Mesenteric fat pad (tissue), 1 donor: ENCODE results near the gene SNTB2. TPM values are rescaled to one million over a fixed set of nuclear protein-coding genes. Genes with fewer than 3 reads are reported as not detected.
A peak's percentile ranks its signal among the peaks of the same experiment; 100 is the strongest.
"Not testable (repeated sequence)": the region's sequence is repeated elsewhere in the genome, so short reads cannot be mapped to it uniquely, and the experiment has no call there.

Experiments
- DNase-seq: peaks from one replicate; pipeline ENCODE4 v3.0.0-alpha.2; 2020; ENCODE audit warnings: low spot score
- long read RNA-seq: library from polyadenylated mRNA; unstranded; transcript quantifications from one replicate; pipeline ENCODE4 v2.0.0, GENCODE V29; 2020
- total RNA-seq: library from RNA; stranded (reverse); fragmentation: NEBNext Ultra II Directional; extraction: Animal tissue kit (Norgen Biotek cat#: 25700); gene quantifications from one replicate; pipeline ENCODE4 v1.2.1, GENCODE V29; 2021
- donor health status: DM: yes; HTN: yes; CAD: no.

SNTB2 gene
- total RNA-seq, result 49.2 TPM
- long read RNA-seq, full-length matches to known transcripts, result 3 of 11 reads
- long read RNA-seq, partial matches to known transcripts, result 2 of 11 reads
- long read RNA-seq, other reads (novel, unspliced or antisense), result 6 of 11 reads

- DNase-seq, result peak; percentile 98
These were observed at the start of gene SNTB2 for GRCh38 chr16:69186642-69187445. TSS of gene SNTB2 (plus strand) at chr16:69187164. CDS start at chr16:69187167, 3 bp downstream.

- no peak for DNase-seq
These were observed 48.4 kb upstream of the SNTB2 start for GRCh38 chr16:69138608-69139007.

DNA sequence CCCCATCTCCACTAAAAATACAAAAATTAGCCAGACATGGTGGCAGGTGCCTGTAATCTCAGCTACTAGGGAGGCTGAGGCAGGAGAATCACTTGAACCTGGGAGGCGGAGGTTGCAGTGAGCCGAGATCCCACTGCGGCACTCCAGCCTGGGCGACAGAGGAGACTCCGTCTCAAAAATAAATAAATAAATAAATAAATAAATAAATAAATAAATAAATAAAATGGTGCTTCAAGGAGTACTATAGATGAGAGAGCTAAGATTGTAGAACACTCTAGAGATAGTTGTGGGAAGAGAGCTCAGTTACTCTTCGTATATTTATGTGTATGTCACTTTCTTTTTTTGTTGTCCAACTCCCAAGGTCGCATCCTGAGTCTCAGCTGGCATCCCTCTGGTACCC, 47.5 kb upstream of the SNTB2 start:
- not testable (repeated sequence) for DNase-seq

DNA sequence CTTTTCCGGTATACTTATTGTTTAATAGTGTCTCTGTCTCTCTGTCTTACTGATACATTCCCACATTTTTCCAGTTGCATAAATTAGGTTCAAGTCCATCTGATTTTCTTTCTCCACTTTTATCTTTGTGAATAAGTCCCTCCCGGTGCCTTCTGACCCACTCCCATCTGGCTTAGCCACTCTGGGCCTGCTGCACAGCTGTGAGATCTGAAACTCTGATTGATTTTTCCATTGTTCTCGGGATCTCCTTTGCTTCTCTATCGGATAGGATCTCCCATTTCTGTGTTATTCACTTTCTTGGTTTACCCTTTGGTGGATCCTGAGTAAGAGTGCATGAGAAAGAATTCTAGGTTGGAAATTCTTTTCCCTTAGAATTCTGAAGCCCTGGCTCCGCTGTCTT, 46.0 kb upstream of the SNTB2 start:
- no peak for DNase-seq

- DNase-seq, result no peak
These were observed 45.0 kb upstream of the SNTB2 start for GRCh38 chr16:69141936-69142335.

GRCh38 chr16:69143116-69143515, 43.8 kb upstream of the SNTB2 start:
- no peak for DNase-seq

- no peak for DNase-seq
These were observed 41.3 kb upstream of the SNTB2 start for GRCh38 chr16:69145658-69146057.

GRCh38 chr16:69149621-69150020, 37.3 kb upstream of the SNTB2 start:
- DNase-seq, result not testable (repeated sequence)

GRCh38 chr16:69150146-69150865, 36.7 kb upstream of the SNTB2 start:
- no peak for DNase-seq

GRCh38 chr16:69157196-69157595, 29.8 kb upstream of the SNTB2 start:
- DNase-seq, result no peak

DNA sequence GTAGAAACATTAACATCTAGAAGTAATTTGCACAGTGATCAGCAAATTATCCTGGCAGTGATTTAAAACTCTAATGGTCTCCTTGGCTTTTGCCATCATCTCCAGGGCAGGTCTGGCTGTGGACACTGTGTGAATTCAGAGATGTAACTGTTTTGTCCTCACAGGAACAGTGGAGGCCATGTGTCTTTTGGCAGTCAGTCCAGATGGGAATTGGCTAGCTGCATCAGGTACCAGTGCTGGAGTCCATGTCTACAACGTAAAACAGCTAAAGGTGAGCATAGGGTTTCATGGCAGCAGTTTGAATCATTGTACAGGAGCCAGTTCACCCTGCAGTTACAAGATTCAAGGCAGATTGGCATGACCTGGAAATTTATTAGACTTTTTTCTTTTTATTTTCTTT, 26.8 kb upstream of the SNTB2 start:
- DNase-seq, result no peak

- DNase-seq, result no peak
These were observed 21.4 kb upstream of the SNTB2 start for GRCh38 chr16:69165584-69165983.

DNA sequence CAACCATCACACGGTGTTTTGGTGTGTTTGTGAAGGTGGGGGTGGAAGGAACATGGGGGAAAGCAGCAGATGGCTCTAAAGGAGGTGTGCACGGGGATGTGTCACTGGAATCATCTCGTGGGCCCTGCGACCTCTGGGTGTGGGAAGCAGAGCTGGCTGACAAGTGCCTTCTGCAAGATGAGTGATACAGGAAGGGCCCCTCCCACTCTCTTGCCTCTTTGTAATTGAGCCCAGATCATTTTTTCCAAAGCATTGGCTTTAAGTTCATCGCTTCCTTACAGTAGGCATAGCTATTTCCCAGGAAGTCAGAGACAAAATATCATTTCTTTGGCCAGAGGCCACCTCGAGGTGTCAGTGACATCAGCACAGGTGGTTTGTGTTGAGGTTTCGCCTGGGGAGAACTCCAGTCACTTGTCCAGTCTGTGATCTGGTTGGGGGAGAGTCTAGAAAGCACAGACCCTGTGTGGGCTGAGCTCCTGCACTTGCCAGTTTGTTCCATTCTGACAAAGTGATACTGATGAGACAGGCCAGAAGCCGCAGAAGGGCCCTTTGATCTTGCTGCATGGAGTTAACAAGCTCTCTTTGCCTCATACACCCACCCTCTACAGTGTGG, 20.6 kb upstream of the SNTB2 start:
- DNase-seq, result no peak

GRCh38 chr16:69166946-69167930, 19.7 kb upstream of the SNTB2 start:
- no peak for DNase-seq

DNA sequence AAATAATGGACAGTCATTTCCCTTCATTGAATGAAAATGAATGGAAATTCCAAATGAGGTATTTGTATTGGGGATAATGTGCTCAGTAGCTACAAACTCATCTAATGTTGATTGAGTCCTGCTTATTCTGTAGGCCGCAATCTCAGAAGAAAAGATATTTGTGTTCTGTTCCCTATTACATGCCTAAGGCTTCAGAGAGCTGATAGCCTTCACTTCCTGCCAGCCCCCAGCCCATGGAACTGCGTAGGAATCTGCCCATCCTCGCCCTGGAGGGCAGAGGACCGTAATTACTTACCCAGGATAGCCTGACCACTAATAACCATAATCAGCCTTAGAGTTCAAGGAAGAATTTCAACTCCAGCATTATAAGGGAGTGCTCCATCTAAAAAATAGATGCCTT, 17.9 kb upstream of the SNTB2 start:
- no peak for DNase-seq

- no peak for DNase-seq
These were observed 17.2 kb upstream of the SNTB2 start for GRCh38 chr16:69169607-69170352.

DNA sequence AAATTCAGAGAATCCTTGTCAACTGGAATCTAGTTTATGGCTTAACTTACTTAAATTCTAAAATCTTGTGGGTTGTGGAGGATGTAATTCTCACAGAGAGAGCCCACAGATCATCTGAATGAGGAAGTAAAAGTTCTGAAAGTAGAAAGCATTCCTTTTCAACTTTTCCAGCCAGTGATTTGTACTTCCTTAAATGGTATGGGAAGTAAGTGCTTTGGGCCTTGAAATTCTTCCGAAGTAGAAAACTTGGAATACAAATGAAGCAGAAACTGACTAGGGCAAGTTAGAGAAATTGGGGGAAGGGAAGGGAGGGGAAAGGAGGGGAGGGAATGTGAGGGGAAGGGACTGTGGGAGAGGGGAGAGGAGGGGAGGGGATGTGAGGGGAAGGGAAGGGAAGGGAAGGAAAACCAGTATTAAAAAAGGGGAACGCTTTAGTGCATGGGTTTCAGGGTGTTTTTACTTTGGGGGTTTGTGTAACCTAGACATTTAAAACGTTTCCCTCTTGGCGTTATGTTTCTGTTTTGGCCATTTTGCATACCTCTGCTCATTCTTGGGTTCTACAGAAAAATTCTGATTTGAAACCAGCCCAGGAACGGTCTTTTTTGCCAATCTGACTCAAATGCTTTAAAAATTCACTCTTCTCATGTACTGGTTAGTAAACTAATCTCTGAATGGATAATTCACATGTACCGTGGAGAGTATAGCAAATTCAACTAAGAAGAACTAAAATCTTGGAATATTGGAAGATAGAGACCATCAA, 15.5 kb upstream of the SNTB2 start:
- no peak for DNase-seq

GRCh38 chr16:69176033-69176800, 10.7 kb upstream of the SNTB2 start:
- DNase-seq, result no peak
